ENCODE measurements around the gene KRT85.

- TF ChIP-seq EZH2 (IDR thresholded peaks at IDR 0.05) (no peak), CTCF (IDR thresholded peaks at IDR 0.05) (no peak), EZH2phosphoT487 (IDR thresholded peaks at IDR 0.05) (no peak)
Observed at GRCh38 chr12:52323001-52323400, 44.3 kb downstream of the KRT85 start.

Measured in neural progenitor cell (in vitro differentiated cells).